HG03460 (cell line): ENCODE measurements around the gene CSRNP3.

Experiments
- ATAC-seq: cut with Tn5 transposase; IDR thresholded peaks from one replicate; pipeline ENCODE4 v1.9.1; 2021; ENCODE audit not compliant: unreplicated experiment

Gene CSRNP3

GRCh38 chr2:165467921-165468320 is 1.6 kb upstream of the CSRNP3 start:
- ATAC-seq: no peak

DNA sequence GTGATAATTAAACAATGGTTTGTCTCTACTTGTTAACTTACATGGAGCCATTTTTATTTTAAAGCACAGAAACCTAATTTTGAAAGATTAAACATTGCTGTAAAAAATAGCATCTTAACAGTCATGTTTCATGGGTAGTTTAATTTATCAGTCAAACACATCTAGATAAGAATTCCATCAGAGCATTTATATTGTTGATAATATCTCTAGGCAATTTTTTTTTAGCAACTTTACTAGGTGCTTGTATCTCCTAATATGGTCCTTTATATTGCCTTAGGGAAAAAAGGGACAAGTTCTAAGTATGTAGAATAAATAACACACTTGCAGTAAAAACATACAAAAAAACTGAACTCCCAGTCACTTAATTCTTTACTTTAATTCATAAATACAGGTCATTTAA is 863 bp downstream of the CSRNP3 start:
- no peak for ATAC-seq

DNA sequence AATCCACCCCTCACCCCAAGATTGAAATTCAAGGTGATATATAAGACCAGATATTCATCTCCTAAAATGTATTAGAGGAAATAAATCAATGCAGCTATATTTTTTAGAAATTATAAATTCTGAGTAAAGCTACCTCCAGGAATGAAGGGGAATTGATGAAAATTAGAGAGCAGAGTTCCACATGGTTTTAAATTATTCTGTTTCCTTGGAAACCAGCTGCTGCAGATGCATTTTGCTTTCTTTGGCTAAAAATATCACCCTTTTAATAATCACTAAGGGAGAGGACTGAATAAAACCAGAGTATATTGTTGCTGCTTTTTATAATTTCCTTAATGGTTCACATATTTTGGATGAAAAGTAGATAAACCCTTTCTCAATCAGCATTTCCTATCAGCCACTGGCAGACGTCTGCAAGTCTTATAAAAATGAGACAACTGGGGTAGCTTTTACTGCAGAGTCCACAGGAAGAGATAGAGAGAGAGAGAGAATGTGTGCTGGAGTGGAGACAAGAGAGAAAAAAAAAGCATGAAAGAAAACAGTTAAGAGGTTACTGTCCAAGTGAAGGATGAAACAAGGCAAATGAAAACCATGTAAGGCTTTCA is 2.0 kb downstream of the CSRNP3 start:
- no peak for ATAC-seq

- no peak for ATAC-seq
These were observed 3.4 kb downstream of the CSRNP3 start for GRCh38 chr2:165472922-165473321.

GRCh38 chr2:165474619-165475276 is 5.2 kb downstream of the CSRNP3 start:
- no peak for ATAC-seq

- ATAC-seq: no peak
These were observed 5.9 kb downstream of the CSRNP3 start for GRCh38 chr2:165475277-165476004.

- ATAC-seq: no peak
These were observed 10.4 kb downstream of the CSRNP3 start for GRCh38 chr2:165479856-165480255.

DNA sequence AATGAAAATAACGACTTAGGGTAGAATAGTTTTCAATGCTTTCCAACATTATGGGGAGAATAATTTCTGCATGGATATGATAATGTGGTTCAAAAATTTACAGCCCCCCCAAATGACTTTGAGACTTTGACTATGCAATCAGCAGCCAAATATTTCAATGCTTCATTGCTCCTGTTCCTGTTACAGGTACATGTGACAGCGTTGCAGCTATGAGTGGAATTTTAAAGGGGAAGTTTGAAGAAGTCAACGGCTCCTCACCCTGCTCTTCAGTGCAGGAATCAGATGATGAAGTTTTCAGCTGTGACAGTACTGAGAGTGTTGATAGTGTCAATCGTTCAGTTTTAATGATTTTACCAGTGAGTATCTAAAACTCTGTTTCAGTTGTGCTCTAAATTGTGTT is 25.1 kb downstream of the CSRNP3 start:
- ATAC-seq: no peak

DNA sequence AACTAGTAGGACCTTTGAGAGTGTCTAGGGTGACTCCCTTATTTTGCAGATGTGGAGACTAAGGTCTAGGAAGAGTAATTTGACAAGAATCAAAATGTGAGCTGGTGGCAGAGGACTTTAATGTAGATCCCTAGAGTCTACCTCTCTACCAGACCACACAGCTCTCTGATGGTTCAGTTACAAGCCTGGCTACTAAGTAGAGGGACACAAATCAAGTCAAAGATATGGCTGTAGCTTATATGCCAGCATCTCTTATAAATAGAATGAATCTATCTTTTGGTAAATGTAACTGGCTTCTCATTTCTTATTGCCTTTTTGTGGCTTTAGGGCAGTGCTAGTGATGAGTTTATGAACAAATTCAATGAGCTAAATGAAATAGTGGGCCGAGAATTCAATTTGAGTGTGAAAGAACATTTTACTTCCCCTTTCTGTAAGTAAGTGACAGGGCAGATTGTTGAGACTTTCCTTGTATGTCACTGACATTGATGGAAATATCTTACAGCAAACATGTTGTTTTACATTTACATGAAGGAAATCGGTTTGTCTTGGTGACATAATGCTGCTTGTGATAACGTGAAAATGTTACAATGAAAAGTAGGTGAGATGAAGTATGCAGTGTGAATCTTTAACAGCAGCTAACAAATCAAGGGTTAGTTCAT is 28.3 kb downstream of the CSRNP3 start:
- ATAC-seq: no peak

DNA sequence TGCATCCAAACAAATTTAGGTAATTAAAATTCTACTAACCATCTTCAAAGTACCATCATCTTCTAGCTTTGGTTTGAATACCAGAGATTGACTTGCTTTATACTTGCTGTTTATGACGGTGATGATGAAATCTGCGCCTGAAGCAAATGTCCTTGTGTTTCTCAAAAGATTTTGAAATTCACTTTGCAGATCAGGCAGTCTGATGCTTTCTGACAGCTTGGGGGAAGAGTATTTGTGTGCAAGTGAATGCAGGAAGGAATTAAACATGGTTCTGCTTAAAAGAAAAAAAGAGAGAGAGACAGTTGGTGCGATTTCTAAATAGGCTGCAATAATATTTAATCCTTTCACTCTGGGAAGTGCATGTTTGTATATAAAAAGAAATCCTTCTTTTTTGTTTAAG is 29.6 kb downstream of the CSRNP3 start:
- no peak for ATAC-seq

DNA sequence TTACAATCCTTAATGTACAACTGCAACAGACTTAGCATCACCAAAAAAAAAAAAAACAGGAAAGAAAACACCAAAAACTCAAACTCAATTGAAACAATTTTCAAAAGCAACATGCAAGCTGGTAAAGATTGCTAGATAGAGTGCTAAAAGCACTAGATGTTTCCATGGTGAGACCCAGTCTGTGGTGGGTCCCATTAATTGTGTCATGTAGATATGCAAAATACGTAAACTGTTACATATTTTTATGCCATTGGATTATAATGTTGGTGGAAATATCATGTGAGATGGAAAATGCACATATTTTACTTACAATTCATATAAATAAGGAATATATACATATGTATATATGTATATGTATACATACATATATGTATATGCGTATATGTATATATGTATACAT is 30.5 kb downstream of the CSRNP3 start:
- ATAC-seq: no peak

DNA sequence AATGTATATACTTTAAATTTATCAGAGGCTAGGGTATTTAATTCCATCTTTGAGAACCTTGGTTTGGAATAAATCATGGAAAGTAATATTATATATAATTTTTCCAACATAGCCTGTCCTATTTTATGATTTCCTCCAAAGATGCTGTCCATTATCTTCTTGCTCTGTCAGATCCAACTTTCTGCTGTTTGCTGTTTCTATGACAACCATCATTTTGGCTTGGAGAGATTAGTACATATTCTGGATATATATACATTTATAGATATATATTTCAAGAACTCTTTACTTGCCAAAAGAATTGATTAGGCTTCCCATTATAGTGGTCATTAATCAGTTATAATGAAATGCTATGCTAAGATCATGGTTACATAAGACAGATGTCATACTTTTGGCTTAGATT is 31.3 kb downstream of the CSRNP3 start:
- ATAC-seq: no peak

DNA sequence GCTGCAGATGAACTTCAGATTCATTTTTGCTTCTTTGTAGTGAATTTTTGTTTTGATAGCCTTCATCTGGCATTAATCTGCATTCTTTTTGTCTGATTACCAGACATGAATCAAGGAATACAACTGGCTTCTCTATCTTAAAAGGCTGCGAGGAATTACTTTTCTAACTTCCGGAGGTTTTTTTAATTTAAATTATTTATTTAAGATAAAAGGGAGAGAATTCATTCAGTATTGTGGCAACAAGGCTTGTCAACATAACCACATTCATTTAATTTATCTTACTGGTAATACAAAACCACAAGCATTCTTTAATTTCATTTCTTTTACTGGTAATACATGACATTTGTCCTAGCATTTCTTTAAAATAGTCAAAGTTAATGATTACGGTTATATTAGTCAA is 36.0 kb downstream of the CSRNP3 start:
- ATAC-seq: no peak

- ATAC-seq: no peak
These were observed 39.4 kb downstream of the CSRNP3 start for GRCh38 chr2:165508927-165509326.

- ATAC-seq: no peak
These were observed 44.0 kb downstream of the CSRNP3 start for GRCh38 chr2:165513479-165513878.

- ATAC-seq: no peak
These were observed 49.1 kb downstream of the CSRNP3 start for GRCh38 chr2:165518611-165519010.

DNA sequence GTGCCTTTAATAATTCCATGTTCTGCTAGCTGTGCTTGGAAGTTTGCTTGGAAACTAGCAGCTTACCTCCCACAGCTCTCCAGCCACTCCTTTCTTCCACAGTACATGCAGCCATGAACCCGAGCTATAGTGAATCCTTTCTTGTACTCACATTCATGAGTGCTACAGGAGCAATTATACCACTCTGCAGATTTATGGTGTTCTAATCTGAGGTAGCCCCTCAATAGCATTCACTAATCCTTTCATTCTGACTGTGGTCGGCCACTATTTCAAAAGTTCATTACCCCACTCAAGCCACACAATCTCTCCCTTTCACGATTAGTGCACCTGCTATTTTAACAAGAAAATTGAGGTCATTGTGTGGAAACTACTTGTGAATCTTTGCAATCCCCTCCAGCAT is 53.2 kb downstream of the CSRNP3 start:
- ATAC-seq: no peak

GRCh38 chr2:165524720-165525119 is 55.2 kb downstream of the CSRNP3 start:
- no peak for ATAC-seq

DNA sequence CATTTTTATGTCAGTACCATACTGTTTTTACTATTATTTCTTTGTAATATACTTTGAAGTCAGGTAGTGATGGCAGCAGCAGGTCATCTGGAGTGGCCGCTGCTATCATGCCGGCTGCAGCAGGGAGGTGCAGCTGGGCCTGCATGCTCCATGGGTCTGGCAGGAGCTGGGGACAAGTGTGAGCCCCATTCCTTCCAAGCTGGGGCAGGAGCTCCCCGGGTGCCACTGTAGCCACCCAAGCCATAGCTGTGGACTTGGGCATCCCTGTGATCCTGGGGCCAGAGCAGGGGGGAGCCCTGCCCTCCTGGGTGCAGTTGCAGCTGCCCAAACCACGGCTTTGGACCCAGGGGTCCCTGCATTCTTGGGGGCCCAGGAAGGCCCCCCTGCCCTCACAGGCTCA is 59.2 kb downstream of the CSRNP3 start:
- no peak for ATAC-seq

- no peak for ATAC-seq
These were observed 59.6 kb downstream of the CSRNP3 start for GRCh38 chr2:165529130-165529529.

DNA sequence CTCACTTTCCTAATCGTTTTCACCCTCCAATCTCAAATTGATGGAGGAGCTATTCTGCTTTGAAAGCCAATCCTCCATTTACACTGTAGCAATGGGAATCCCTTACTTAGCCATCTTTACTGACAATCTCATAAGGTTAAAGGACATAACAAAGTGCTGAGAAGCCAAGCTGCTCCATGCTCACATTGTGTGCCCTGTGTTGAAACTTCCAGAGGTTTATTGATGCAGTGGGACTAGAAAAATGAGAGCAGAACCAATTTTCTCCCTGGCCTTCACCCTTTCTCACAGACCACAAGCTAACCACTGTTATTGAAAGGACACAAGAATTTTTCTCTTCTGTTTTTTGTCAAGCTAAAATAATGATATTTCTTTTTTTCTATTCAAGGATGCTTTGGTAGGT is 63.8 kb downstream of the CSRNP3 start:
- ATAC-seq: no peak

DNA sequence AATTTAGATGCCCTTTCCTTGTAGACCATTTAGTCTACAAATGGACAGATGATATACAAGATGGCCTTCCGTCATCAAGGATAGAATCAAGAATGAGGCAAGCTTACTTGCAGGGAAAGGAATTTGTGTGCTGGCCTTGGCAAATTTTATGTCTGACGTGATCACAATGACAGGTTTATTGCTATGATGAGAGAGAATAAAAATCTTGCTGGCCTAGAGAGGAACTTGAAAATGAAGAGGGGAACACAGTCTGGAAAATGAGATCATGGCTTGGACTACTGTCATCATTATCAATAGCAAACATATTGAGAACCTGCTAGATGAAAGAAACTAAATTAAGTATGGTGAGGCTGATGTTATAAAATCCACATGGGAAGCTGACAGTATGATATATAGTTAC is 66.0 kb downstream of the CSRNP3 start:
- no peak for ATAC-seq
